Measurements from ENCODE around the gene TPK1.

The TPK1 gene

DNA sequence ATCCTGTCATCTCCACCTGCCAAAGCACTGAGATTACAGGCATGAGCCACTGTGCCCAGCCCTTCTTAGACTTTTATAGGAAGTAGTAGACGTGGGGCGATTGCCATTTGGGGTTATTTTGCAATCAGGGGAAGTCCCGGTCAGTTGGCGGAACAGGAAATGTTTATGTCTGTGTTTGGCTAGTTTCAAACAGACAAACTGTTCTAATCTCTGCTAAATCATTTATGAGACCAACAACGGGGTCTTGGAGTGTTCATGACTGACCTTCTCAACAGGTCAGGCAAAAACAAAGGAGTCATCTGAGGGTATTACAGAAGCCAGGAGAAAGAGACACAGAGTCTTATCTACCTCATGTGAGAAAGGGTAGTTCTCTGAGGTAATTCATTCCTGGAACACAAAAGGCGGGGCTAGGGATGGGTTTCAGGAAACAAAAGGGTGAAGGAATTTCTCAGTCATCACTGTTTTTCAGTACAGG, 6.6 kb upstream of the TPK1 start:
- no peak for TF ChIP-seq CTCF (IDR thresholded peaks at IDR 0.05; ENCODE audit: low read length, missing control alignments)
- DNase-seq (ENCODE audit: low read depth) = peak; percentile 79
- no peak overlapping the region for H3K4me3 ChIP-seq (replicated peaks; ENCODE audit: low read depth, low read length)

GRCh38 chr7:144836545-144836842, 641 bp upstream of the TPK1 start:
- peak overlapping the region; percentile 91 for H3K4me3 ChIP-seq (replicated peaks; ENCODE audit: low read depth, low read length)
- DNase-seq (ENCODE audit: low read depth) = no peak
- TF ChIP-seq CTCF (IDR thresholded peaks at IDR 0.05; ENCODE audit: low read length, missing control alignments) = no peak

DNA sequence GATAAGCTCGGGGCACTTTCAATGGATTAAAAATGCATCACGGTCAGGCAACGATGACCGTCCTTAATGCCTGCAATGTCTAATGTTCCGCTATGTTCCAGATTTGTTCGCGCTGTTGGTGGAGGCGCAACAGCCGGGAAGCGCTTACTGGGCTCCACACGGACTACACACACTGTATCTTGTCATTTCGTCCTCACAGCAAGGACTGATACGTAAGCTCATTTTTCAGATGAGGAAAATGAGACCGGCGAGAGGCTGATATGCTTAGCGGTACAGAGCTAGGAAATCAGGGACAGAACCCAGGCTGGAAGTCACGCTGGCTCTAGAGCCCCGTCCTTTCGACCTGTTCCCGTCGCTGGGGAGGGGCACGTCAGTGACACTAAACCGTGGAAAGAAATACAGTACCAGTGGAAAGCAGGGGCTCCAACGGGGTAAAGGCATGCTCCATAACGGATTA, 670 bp downstream of the TPK1 start:
- H3K4me3 ChIP-seq (replicated peaks; ENCODE audit: low read depth, low read length) = peak overlapping the region; percentile 91
- no peak for TF ChIP-seq CTCF (IDR thresholded peaks at IDR 0.05; ENCODE audit: low read length, missing control alignments)
- DNase-seq (ENCODE audit: low read depth) = peak; percentile 59

DNA sequence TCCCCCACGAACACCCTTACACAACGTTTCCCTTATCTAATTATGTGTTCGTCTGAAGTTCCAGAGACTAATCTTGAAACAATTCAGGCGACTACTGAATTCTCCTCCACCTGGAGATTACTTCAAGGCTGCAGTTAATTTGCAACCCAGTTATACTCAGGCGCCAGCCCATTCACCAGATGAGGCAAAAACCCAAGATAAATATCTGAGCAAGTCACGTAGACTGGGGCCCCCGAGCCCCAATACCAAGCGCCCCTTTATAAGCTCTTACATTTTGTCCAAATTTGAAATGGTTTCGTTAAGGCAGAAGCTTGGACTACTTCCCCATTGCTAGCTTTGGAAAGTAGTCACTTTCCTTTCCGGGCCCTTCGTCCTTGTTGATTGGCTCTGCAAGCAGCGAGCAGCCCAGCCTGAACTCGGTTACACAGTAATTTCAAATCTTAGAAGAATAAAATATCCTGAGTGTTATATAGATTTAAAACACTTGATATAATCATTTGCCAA, 1.2 kb downstream of the TPK1 start:
- H3K4me3 ChIP-seq (replicated peaks; ENCODE audit: low read depth, low read length) = peak overlapping the region; percentile 91
- peak; percentile 43 for DNase-seq (ENCODE audit: low read depth)
- no peak for TF ChIP-seq CTCF (IDR thresholded peaks at IDR 0.05; ENCODE audit: low read length, missing control alignments)

- peak; percentile 27 for DNase-seq (ENCODE audit: low read depth)
- H3K4me3 ChIP-seq (replicated peaks; ENCODE audit: low read depth, low read length) = no peak overlapping the region
- no peak for TF ChIP-seq CTCF (IDR thresholded peaks at IDR 0.05; ENCODE audit: low read length, missing control alignments)
Observed at GRCh38 chr7:144830811-144831210, 5.0 kb downstream of the TPK1 start.

DNA sequence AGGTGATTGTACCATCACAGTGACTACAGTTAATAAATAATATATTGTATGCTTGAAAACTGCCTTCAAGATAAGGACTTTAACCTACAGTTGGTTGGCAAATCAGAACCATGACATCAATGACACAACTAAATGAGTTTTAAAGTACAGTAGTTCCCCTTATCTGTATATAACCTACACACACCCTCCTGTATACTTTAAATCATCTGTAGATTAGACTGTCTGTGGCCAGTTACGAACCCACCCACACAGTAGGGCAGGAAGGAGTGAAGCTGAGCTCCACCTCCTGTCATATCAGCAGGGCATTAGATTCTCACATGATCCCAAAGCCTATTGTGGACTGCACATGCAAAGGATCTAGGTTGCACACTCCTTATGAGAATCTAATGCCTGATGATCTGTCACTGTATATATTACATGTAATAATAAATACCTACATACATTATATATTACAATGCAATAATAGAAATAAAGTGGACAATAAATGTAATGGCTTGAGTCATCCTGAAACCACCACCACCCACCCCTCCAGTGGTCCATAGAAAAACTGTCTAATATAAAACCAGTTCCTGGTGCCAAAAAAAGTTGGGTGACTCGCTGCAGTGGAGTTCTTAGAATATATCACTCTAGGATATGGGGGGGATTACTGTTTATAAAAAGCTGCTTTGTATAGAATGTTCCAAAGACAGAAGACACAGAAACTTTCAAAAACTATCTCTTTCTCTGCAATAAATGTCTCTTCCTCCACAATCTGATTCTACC, 5.6 kb downstream of the TPK1 start:
- H3K4me3 ChIP-seq (replicated peaks; ENCODE audit: low read depth, low read length) = no peak overlapping the region
- no peak for DNase-seq (ENCODE audit: low read depth)
- no peak for TF ChIP-seq CTCF (IDR thresholded peaks at IDR 0.05; ENCODE audit: low read length, missing control alignments)

GRCh38 chr7:144827621-144828020, 8.2 kb downstream of the TPK1 start:
- H3K4me3 ChIP-seq (replicated peaks; ENCODE audit: low read depth, low read length) = no peak overlapping the region
- peak; percentile 92 for DNase-seq (ENCODE audit: low read depth)
- no peak for TF ChIP-seq CTCF (IDR thresholded peaks at IDR 0.05; ENCODE audit: low read length, missing control alignments)
